HG02870 (cell line): Measurements from ENCODE around the gene TBC1D23.
"Not testable (repeated sequence)": the region's sequence is repeated elsewhere in the genome, so short reads cannot be mapped to it uniquely, and the experiment has no call there.

Experiments
- ATAC-seq: cut with Tn5 transposase; IDR thresholded peaks from one replicate; pipeline ENCODE4 v1.9.1; 2021; ENCODE audit warnings: mild to moderate bottlenecking, moderate library complexity; ENCODE audit not compliant: unreplicated experiment

The TBC1D23 gene

GRCh38 chr3:100338911-100339310 is 78.1 kb downstream of the TBC1D23 start:
- no peak for ATAC-seq

- no peak for ATAC-seq
These were observed 79.0 kb downstream of the TBC1D23 start for GRCh38 chr3:100339786-100340185.

- ATAC-seq: no peak
These were observed 79.7 kb downstream of the TBC1D23 start for GRCh38 chr3:100340527-100340926.

GRCh38 chr3:100348727-100349126 is 87.9 kb downstream of the TBC1D23 start:
- no peak for ATAC-seq

- not testable (repeated sequence) for ATAC-seq
These were observed 91.0 kb downstream of the TBC1D23 start for GRCh38 chr3:100351770-100352169.

- ATAC-seq: no peak
These were observed 91.8 kb downstream of the TBC1D23 start for GRCh38 chr3:100352296-100353231.

GRCh38 chr3:100354850-100355249 is 94.1 kb downstream of the TBC1D23 start:
- no peak for ATAC-seq

GRCh38 chr3:100358413-100358812 is 97.6 kb downstream of the TBC1D23 start:
- no peak for ATAC-seq

GRCh38 chr3:100359035-100359434 is 98.2 kb downstream of the TBC1D23 start:
- no peak for ATAC-seq

- no peak for ATAC-seq
These were observed 100.1 kb downstream of the TBC1D23 start for GRCh38 chr3:100360757-100361496.

GRCh38 chr3:100361897-100362296 is 101.1 kb downstream of the TBC1D23 start:
- ATAC-seq: no peak

- ATAC-seq: no peak
These were observed 103.6 kb downstream of the TBC1D23 start for GRCh38 chr3:100364421-100364820.

- ATAC-seq: no peak
These were observed 105.6 kb downstream of the TBC1D23 start for GRCh38 chr3:100366424-100366823.

- ATAC-seq: no peak
These were observed 107.6 kb downstream of the TBC1D23 start for GRCh38 chr3:100368441-100368840.

- ATAC-seq: no peak
These were observed 110.0 kb downstream of the TBC1D23 start for GRCh38 chr3:100370756-100371155.

GRCh38 chr3:100374521-100374920 is 113.7 kb downstream of the TBC1D23 start:
- ATAC-seq: no peak
